H1 (cell line): ENCODE measurements around the gene TBC1D24. TPM values are rescaled to one million over a fixed set of nuclear protein-coding genes. Genes with fewer than 3 reads are reported as not detected.

ENCODE experiments used
- CTCF ChIA-PET: fragments of 300-600 bp; sonication (Branson Sonifier 250); formaldehyde crosslinking; loops from one replicate; lab custom pipeline; 2021; ENCODE audit not compliant: partially characterized antibody; lab: Charles Lee
- POLR2A ChIA-PET: fragments of 300-600 bp; sonication (Branson Sonifier 250); formaldehyde crosslinking; loops from one replicate; lab custom pipeline; 2021; ENCODE audit warnings: inconsistent platforms; ENCODE audit not compliant: partially characterized antibody; lab: Charles Lee
- DNase-seq, 2 experiments: peaks; one replicate each; pipeline versions ENCODE4 v3.0.0 to v3.0.0-alpha.2; 2010 to 2022; ENCODE audit warnings: low spot score in 2 of 2, low read depth in 1 of 2, mixed read lengths in 1 of 2
- FAIRE-seq: peaks from 2 replicates; lab custom pipeline; 2011; peaks lifted over from hg19 to GRCh38; lab: Jason Lieb, UNC
- H2AFZ ChIP-seq: 2 replicates; pipeline ENCODE4 v1.8.1; 2012; ENCODE audit warnings: low read length, inconsistent platforms
- H2AK5ac ChIP-seq: 2 replicates; pipeline ENCODE4 v1.6.1; 2013; ENCODE audit warnings: low read depth, low read length
- H2BK120ac ChIP-seq: replicated peaks from 2 replicates; pipeline ENCODE3; 2013; ENCODE audit warnings: low read depth, low read length, inconsistent platforms
- H2BK12ac ChIP-seq: 2 replicates; pipeline ENCODE4 v1.6.1; 2013; ENCODE audit warnings: low read depth, low read length
- H2BK15ac ChIP-seq: 2 replicates; pipeline ENCODE4 v1.6.1; 2013; ENCODE audit warnings: low read length
- H2BK20ac ChIP-seq: 2 replicates; pipeline ENCODE4 v1.6.1; 2013; ENCODE audit warnings: low read length
- H2BK5ac ChIP-seq: 2 replicates; pipeline ENCODE4 v1.6.1; 2013; ENCODE audit warnings: low read depth, low read length
- H3K14ac ChIP-seq: 2 replicates; pipeline ENCODE4 v1.6.1; 2013; ENCODE audit warnings: inconsistent platforms; ENCODE audit not compliant: insufficient read length
- H3K18ac ChIP-seq: 2 replicates; pipeline ENCODE4 v1.6.1; 2013; ENCODE audit warnings: low read length; ENCODE audit errors: extremely low read depth
- H3K23ac ChIP-seq: 2 replicates; pipeline ENCODE4 v1.6.1; 2013; ENCODE audit warnings: inconsistent platforms; ENCODE audit not compliant: insufficient read length
- H3K23me2 ChIP-seq: 2 replicates; pipeline ENCODE4 v1.6.1; 2013; ENCODE audit warnings: low read depth, low read length
- H3K27ac ChIP-seq: 2 replicates; pipeline ENCODE4 v1.6.1; 2011; ENCODE audit warnings: low read depth, low read length, inconsistent platforms
- H3K27me3 ChIP-seq, 4 experiments: replicated peaks in 1 of 4; 1 replicate in 1 of 4; 2 replicates in 3 of 4; pipeline versions ENCODE4 v1.6.1 to v1.8.1; 2011 to 2013; ENCODE audit warnings: low read length in 3 of 4, mild to moderate bottlenecking in 3 of 4, inconsistent platforms in 2 of 4, mixed read lengths in 2 of 4, moderate library complexity in 1 of 4; ENCODE audit not compliant: control insufficient read depth in 3 of 4, insufficient read depth in 3 of 4; ENCODE audit errors: extremely low read depth in 1 of 4
- H3K36me3 ChIP-seq, 4 experiments: 2 replicates each; pipeline versions ENCODE4 v1.6.1 to v1.8.1; 2011 to 2013; ENCODE audit warnings: mild to moderate bottlenecking in 4 of 4, low read length in 3 of 4, moderate library complexity in 2 of 4, control low read depth in 1 of 4, inconsistent platforms in 1 of 4; ENCODE audit not compliant: insufficient read depth in 4 of 4, control insufficient read depth in 2 of 4
- H3K4ac ChIP-seq: replicated peaks from 2 replicates; pipeline ENCODE3; 2013; ENCODE audit warnings: low read length, low read depth, mixed read lengths, inconsistent platforms; ENCODE audit not compliant: insufficient read length
- H3K4me1 ChIP-seq, 4 experiments: replicated peaks in 1 of 4; 1 replicate in 1 of 4; 2 replicates in 3 of 4; pipeline versions ENCODE4 v1.6.1 to v1.8.1; 2011 to 2013; ENCODE audit warnings: low read length in 3 of 4, inconsistent platforms in 2 of 4, mixed read lengths in 1 of 4; ENCODE audit not compliant: insufficient read depth in 4 of 4, control insufficient read depth in 3 of 4
- H3K4me2 ChIP-seq, 2 experiments: 2 replicates each; pipeline versions ENCODE4 v1.6.1 to v1.8.1; 2011 to 2013; ENCODE audit warnings: low read depth in 2 of 2, low read length in 2 of 2, control low read depth in 1 of 2, inconsistent platforms in 1 of 2, mild to moderate bottlenecking in 1 of 2; ENCODE audit not compliant: insufficient read depth in 1 of 2
- H3K4me3 ChIP-seq, 4 experiments: fragments of 200-600, 300-600 bp in 1 of 4; sonication (generic), shearing (Covaris generic), sonication (Bioruptor Twin) in 1 of 4; 2 replicates each; pipeline versions ENCODE4 v1.5.1 to v1.8.1; 2011 to 2016; ENCODE audit warnings: low read length in 4 of 4, low read depth in 3 of 4, control low read depth in 2 of 4, inconsistent platforms in 2 of 4, mild to moderate bottlenecking in 2 of 4, mixed read lengths in 1 of 4, moderate library complexity in 1 of 4; ENCODE audit not compliant: insufficient read depth in 2 of 4; ENCODE audit errors: extremely low read depth in 1 of 4
- H3K56ac ChIP-seq: replicated peaks from 2 replicates; pipeline ENCODE3; 2013; ENCODE audit warnings: low read depth, mild to moderate bottlenecking, mixed read lengths, low read length, inconsistent platforms; ENCODE audit not compliant: insufficient read length
- H3K79me1 ChIP-seq: 2 replicates; pipeline ENCODE4 v1.6.1; 2013; ENCODE audit warnings: low read depth, low read length, control low read depth
- H3K79me2 ChIP-seq, 2 experiments: 2 replicates each; pipeline versions ENCODE4 v1.6.1 to v1.8.1; 2012 to 2013; ENCODE audit warnings: low read length in 2 of 2, mild to moderate bottlenecking in 2 of 2, inconsistent platforms in 1 of 2; ENCODE audit not compliant: insufficient read depth in 2 of 2, control insufficient read depth in 1 of 2
- H3K9ac ChIP-seq, 4 experiments: replicated peaks in 1 of 4; 1 replicate in 1 of 4; 2 replicates in 3 of 4; pipeline versions ENCODE4 v1.6.1 to v1.8.1; 2011 to 2013; ENCODE audit warnings: low read depth in 3 of 4, low read length in 3 of 4, control low read depth in 2 of 4, mild to moderate bottlenecking in 2 of 4, moderate library complexity in 2 of 4, inconsistent platforms in 1 of 4; ENCODE audit errors: extremely low read depth in 1 of 4
- H3K9me3 ChIP-seq, 2 experiments: 2 replicates each; pipeline versions ENCODE4 v1.6.1 to v1.8.1; 2012 to 2013; ENCODE audit warnings: mild to moderate bottlenecking in 2 of 2, moderate library complexity in 2 of 2, control low read depth in 1 of 2, inconsistent platforms in 1 of 2, low read depth in 1 of 2, low read length in 1 of 2, mixed read lengths in 1 of 2; ENCODE audit not compliant: insufficient read depth in 2 of 2
- H4K20me1 ChIP-seq, 2 experiments: replicated peaks in 1 of 2; 2 replicates each; pipeline versions ENCODE3 to v1.8.1; 2011 to 2013; ENCODE audit warnings: inconsistent platforms in 2 of 2, low read length in 2 of 2, mild to moderate bottlenecking in 1 of 2; ENCODE audit not compliant: insufficient read depth in 2 of 2, control insufficient read depth in 1 of 2
- H4K5ac ChIP-seq: 2 replicates; pipeline ENCODE4 v1.6.1; 2013; ENCODE audit warnings: low read length, low read depth, mixed read lengths, inconsistent platforms; ENCODE audit not compliant: insufficient read length
- H4K8ac ChIP-seq: 2 replicates; pipeline ENCODE4 v1.8.0; 2013; ENCODE audit warnings: mild to moderate bottlenecking, moderate library complexity, low read length, inconsistent platforms; ENCODE audit not compliant: insufficient read depth; ENCODE audit errors: extremely low read depth
- H4K91ac ChIP-seq: replicated peaks from 2 replicates; pipeline ENCODE3; 2013; ENCODE audit warnings: low read length, mixed read lengths, inconsistent platforms; ENCODE audit not compliant: insufficient read length
- GABPA ChIP-seq: IDR thresholded peaks from 2 replicates; pipeline ENCODE4 v1.6.1; 2011; ENCODE audit warnings: mild to moderate bottlenecking, low read length, moderate library complexity, borderline replicate concordance; ENCODE audit not compliant: insufficient read depth
- JUND ChIP-seq: IDR thresholded peaks from 2 replicates; pipeline ENCODE4 v1.6.1; 2011; ENCODE audit warnings: mild to moderate bottlenecking, improper control_type of control experiment, low read length
- KDM4A ChIP-seq: IDR thresholded peaks from one replicate; pipeline ENCODE4 v1.7.1; 2012; ENCODE audit warnings: low read depth, mild to moderate bottlenecking, moderate library complexity, low read length, inconsistent platforms; ENCODE audit not compliant: severe bottlenecking
- POLR2AphosphoS5 ChIP-seq: IDR thresholded peaks from 2 replicates; pipeline ENCODE4 v1.6.1; 2011; ENCODE audit warnings: low read depth, low read length
- POU5F1 ChIP-seq: IDR thresholded peaks from 2 replicates; pipeline ENCODE4 v1.6.1; 2011; ENCODE audit warnings: low read depth, mild to moderate bottlenecking, low read length, moderate library complexity
- RAD21 ChIP-seq, 2 experiments: IDR thresholded peaks in 1 of 2; conservative IDR thresholded peaks in 1 of 2; 2 replicates each; pipeline ENCODE4 v1.6.1; 2011; ENCODE audit warnings: low read depth in 2 of 2, low read length in 2 of 2, improper control_type of control experiment in 1 of 2, inconsistent platforms in 1 of 2, mild to moderate bottlenecking in 1 of 2, moderate library complexity in 1 of 2
- SP4 ChIP-seq: IDR thresholded peaks from 2 replicates; pipeline ENCODE4 v1.6.1; 2012; ENCODE audit warnings: low read length, inconsistent platforms
- TAF1 ChIP-seq: IDR thresholded peaks from 2 replicates; pipeline ENCODE4 v1.6.1; 2011; ENCODE audit warnings: mild to moderate bottlenecking, low read depth, low read length
- WGBS, 2 experiments: shearing (Covaris generic) in 1 of 2; methylation state at CpG; one replicate each; pipeline versions ENCODE4 v1.1.6 to v1.1.7; 2013 to 2015; ENCODE audit warnings: low lambda C conversion rate in 2 of 2, mixed read lengths in 2 of 2, inconsistent platforms in 1 of 2, low coverage in 1 of 2, missing lambda C conversion rate in 1 of 2; ENCODE audit not compliant: insufficient replicate concordance in 2 of 2, insufficient coverage in 1 of 2, insufficient read length in 1 of 2; ENCODE audit errors: extremely low coverage in 1 of 2, missing lambda C conversion rate in 1 of 2; 5-methylcytosine and 5-hydroxymethylcytosine counted together
- polyA plus RNA-seq, 7 experiments: library from polyadenylated mRNA; depleted of rRNA in 3 of 7; stranded (reverse) in 5 of 7; unstranded in 2 of 7; fragments of >200 nt in 5 of 7; fragments of 200-250 nt in 2 of 7; gene quantifications; 1 replicate in 5 of 7; 2 replicates in 1 of 7; 4 replicates in 1 of 7; pipeline versions ENCODE4 v1.2.1 to v1.2.3, GENCODE V29; 2011 to 2013; ENCODE audit warnings: missing spikeins in 2 of 7, mixed read lengths in 2 of 7
- total RNA-seq: library from RNA; stranded (reverse); fragmentation: NEBNext Ultra II Directional; extraction: Animal tissue kit (Norgen Biotek cat#: 25700); gene quantifications from 2 replicates; pipeline ENCODE4 v1.2.1, GENCODE V29; 2021
- TF ChIP-seq, protein P1 (sequence below): IDR thresholded peaks from 2 replicates; pipeline ENCODE4 v1.6.1; 2011; ENCODE audit warnings: low read depth, mild to moderate bottlenecking, low read length; ENCODE audit not compliant: insufficient read depth

The TBC1D24 gene
- total and polyA plus RNA-seq, 2 of the 8 experiments (the other 6 are each of a cell fraction or from before 2014, with no cell fraction given): 8.7 to 21.5 TPM

DNA sequence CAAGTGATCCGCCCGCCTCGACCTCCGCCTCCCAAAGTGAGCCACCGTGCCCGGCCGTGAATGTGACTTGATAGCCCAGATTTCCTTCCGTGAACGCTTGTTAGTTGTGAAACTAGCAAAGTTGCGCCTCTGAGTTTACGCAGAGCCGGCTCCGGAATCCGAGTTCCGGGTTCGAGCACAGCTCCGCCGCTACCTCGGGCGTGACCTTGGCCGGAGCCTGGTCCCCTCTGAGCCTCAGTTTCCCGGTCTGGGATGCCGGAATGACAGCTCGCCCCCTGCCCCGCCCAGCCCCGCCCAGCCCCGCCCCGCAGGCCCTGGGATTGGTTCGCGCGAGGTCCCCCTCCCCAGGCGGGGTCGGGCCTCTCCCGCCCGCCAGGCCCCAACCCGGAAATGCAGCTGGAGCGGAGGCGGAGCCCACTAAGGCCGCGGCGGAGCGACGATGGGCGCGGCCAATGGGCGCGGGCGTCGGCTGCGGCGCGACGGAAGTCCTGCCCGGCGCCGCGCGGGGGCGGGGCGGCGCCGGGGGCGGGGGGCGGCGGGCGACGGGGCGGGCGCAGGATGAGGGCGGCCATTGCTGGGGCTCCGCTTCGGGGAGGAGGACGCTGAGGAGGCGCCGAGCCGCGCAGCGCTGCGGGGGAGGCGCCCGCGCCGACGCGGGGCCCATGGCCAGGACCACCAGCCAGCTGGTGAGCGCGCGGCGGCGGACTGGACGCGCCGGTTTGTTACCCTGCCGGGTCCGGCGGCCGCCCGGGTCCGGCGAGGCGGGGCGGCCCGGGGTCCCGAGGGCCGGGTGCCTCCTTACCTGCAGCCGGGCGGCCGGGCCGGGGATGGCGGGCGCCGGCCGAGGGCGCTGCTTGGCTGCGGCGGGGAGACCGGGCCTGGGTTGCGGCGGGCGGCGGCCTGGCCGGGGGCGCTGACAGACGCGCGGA, 62.8 kb downstream of the TBC1D24 start, which contains the start of gene PDPK1:
PDPK1 (plus strand) TSS at position 571 of the 929 bp plus-strand sequence; CDS start at position 663, 92 bp downstream.
- Histone ChIP-seq H3K9me3 (no peaks in the 10 kb centered on the region), H3K4me1 (peaks cover 0 to 2% (median 0%) of the 10 kb centered on the region in 4 experiments; a peak in 2 of 7 replicates), H3K27ac (peak within 1 kb of the TSS; percentile 63; the same call in 1 of the 2 replicates), H3K79me2 (peaks cover 0 to 26% of the 10 kb centered on the region in 2 experiments; a peak in 2 of 4 replicates), H3K56ac (no peak within 1 kb of the TSS), H3K4me3 (peak within 1 kb of the TSS; percentile 47 to 77 (median 59)), H3K79me1 (peaks cover 2% of the 10 kb centered on the region; the same call in 1 of the 2 replicates), H2BK5ac (no peak within 1 kb of the TSS), H3K23ac (no peak within 1 kb of the TSS), H3K36me3 (no peaks in the 10 kb centered on the region), H3K23me2 (peaks cover 2% of the 10 kb centered on the region), H3K27me3 (no peaks in the 10 kb centered on the region), H2BK120ac (no peak within 1 kb of the TSS), H3K4me2 (peak within 1 kb of the TSS; percentile 75 to 76), H3K4ac (no peak within 1 kb of the TSS), H4K8ac (no peak within 1 kb of the TSS), H2BK20ac (no peak within 1 kb of the TSS), H4K91ac (no peak within 1 kb of the TSS), H2AK5ac (no peak within 1 kb of the TSS), H3K18ac (no peak within 1 kb of the TSS; the same call in 1 of the 2 replicates), H3K14ac (no peak within 1 kb of the TSS), H2AFZ (no peak within 1 kb of the TSS), H2BK15ac (no peak within 1 kb of the TSS), H4K5ac (no peak within 1 kb of the TSS), H4K20me1 (peaks cover 0 to 4% of the 10 kb centered on the region in 2 experiments), H3K9ac (peak within 1 kb of the TSS in 3 of 4 experiments; percentile 34 to 89 (median 64); a peak in 4 of 7 replicates), H2BK12ac (no peak within 1 kb of the TSS)
- DNase-seq: peak; percentile 75 to 88
- CTCF ChIA-PET: interaction anchor here (1.2 kb wide), 1 partner anchor 36 kb away, joined by 4 read pairs; no protein-coding TSS in a partner anchor
- 6% methylated on average over 42 of the region's 126 CpGs; no CpG with 5 or more reads in 1 of the 2 experiments for WGBS, 2 experiments
- FAIRE-seq: no peak
- POLR2A ChIA-PET: interaction anchor here (0.9 to 2.3 kb wide), 3 partner anchors 17 to 382 kb away, joined by 3 to 10 read pairs (median 3); partner anchors contain the start of genes AMDHD2 and TRAF7
- no peak for TF ChIP-seq SP4
- peak; percentile 74 for TF ChIP-seq TAF1
- peak; percentile 43; the same call in 1 of the 2 replicates for TF ChIP-seq POLR2AphosphoS5
- TF ChIP-seq GABPA: peak; percentile 83; the same call in 1 of the 2 replicates
- TF ChIP-seq POU5F1: no peak
- TF ChIP-seq RAD21 (IDR thresholded peaks at IDR 0.05 in 1 of 2, conservative IDR thresholded peaks at IDR 0.05 in 1 of 2; ENCODE audit: low read depth in 2 of 2, low read length in 2 of 2): no peak
- TF ChIP-seq, protein P1, sequence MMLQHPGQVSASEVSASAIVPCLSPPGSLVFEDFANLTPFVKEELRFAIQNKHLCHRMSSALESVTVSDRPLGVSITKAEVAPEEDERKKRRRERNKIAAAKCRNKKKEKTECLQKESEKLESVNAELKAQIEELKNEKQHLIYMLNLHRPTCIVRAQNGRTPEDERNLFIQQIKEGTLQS: no peak
- TF ChIP-seq KDM4A: no peak
- TF ChIP-seq JUND: no peak
